Fibroblast of peridontal ligament (primary cell): ENCODE results near the gene SLC37A3.
"Not testable (repeated sequence)": the region's sequence is repeated elsewhere in the genome, so short reads cannot be mapped to it uniquely, and the experiment has no call there.

Experiments used
- DNase-seq: peaks from one replicate; pipeline ENCODE4 v3.0.0-alpha.2; 2010; ENCODE audit errors: extremely low read depth

The SLC37A3 gene

GRCh38 chr7:140348161-140348849 lies 50.0 kb downstream of the SLC37A3 start:
- peak; percentile 7 for DNase-seq

- DNase-seq = no peak
Observed at GRCh38 chr7:140347218-140347617, 51.1 kb downstream of the SLC37A3 start.

DNA sequence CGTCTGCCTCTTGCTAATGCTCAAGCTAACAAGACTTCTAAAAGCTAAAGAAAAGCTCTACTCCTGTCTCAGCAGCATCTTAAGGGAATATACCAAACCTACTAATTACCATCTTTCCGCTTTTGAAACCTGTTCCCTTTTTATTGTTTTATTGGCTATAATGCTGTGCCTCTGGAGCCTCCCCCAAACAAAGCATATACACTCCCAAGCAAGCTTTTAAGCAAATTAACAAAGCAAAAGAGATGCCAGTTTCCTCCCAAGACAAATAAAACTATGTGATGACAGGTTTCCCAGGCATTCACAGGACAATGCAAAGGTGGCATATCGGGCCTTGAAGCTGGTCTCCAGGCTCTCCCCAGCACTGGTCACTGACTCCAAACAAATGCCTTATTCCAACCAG lies 52.9 kb downstream of the SLC37A3 start:
- no peak for DNase-seq

- peak; percentile 12 for DNase-seq
Observed at GRCh38 chr7:140342727-140343514, 55.4 kb downstream of the SLC37A3 start.

DNA sequence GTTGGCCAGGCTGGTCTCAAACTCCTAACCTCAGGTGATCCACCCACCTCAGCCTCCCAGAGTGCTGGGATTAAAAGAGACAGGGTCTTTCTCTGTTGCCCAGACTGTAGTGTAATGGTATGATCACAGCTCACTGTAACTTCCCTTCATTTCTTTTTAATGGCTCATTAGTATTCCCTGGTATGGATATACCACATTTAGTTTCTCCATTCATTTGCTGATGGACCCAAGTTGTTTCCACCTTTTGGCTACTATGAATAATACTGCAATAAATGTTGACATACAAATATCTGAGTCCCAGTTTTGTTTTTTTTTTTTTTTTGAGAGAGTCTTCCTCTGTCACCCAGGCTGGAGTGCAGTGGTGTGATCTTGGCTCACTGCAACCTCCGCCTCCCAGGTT lies 59.4 kb downstream of the SLC37A3 start:
- DNase-seq = not testable (repeated sequence)

DNA sequence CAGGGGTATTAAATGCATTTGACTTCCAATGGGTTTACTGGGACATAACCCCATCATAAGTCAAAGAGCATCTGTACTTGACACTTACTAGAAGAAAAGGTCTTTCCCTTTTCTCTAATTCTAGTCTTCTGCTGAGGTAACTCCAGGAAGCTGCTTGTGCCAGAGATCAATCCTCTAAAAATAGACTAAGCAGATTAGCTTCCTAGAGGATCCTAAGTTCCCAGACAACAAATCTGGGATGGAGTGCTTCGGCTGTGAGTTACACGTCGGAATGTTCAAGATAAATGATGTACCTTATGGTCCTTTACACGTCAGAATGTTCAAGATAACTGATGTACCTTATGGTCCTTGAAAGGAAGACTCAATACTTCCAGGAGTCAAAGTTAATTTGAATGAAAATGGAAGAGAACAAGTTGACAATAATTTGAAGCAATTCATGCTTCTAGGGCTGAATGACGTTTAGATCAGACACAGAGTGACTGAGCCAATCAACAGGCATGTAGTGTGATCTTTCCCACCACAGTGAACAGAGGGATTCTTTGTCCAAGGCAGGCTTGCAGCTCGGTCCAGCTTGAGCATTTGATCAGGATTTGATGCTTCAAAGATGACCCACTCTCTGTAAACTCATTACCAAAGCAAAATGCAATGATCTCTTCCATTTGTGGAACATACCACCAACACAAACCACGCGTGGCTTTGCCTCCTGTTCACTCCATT lies 63.8 kb downstream of the SLC37A3 start:
- no peak for DNase-seq

DNA sequence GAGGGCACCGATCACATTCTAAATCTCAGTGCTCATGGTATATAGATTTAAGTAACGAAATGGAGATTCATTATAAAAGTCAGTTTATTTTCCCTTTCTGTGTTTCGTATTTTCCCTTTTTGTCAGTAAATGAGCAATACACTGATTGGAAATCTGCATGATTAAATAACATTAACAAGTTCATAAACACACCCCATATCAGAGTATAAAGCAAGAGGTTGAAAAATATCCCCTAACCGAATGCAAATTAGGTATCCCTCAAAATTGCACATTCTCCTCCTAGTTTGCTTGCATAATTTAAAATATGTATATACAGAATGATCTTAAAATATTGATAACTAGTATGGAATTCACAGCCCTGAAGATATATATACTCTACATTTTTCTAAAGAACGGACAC lies 64.6 kb downstream of the SLC37A3 start:
- DNase-seq = no peak

DNA sequence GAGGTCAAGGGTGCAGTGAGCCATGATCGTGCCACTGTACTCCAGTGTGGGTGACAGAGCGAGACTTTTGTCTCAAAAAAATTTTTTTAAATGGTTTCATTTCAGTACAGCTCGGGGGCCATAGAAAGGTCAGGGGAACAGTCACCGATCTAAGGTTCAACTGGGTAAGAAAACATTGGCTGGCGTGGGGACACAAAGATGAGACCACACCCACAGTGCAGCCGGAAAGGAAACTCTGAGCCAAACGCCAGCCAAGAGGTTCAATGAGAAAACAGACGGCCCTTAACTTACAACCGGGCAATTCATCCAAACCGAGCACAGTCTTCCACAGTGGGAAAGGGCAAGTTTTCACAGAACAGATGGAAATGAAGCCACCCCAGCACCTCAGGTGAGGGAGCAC lies 65.1 kb downstream of the SLC37A3 start:
- DNase-seq = no peak

DNA sequence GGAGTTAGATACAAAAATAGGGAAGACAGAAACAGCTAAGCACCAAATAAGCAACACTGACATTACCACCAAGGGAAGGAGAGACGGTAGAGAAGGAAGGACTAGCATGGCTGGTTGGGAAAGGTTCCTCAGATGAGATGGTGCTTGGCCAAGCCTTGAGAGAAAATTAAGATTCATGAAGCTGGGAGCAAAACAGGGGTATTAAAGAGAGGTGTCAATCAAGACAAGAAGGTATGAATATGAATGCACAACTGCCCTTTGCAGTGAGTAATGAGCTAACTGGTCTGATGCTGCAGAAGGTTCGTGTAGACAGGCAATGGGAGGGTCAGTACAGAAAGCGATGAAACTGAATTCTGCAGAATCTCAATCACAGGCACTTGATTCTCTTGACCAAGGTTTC lies 67.7 kb downstream of the SLC37A3 start:
- no peak for DNase-seq

GRCh38 chr7:140330128-140330527 lies 68.2 kb downstream of the SLC37A3 start:
- no peak for DNase-seq

DNA sequence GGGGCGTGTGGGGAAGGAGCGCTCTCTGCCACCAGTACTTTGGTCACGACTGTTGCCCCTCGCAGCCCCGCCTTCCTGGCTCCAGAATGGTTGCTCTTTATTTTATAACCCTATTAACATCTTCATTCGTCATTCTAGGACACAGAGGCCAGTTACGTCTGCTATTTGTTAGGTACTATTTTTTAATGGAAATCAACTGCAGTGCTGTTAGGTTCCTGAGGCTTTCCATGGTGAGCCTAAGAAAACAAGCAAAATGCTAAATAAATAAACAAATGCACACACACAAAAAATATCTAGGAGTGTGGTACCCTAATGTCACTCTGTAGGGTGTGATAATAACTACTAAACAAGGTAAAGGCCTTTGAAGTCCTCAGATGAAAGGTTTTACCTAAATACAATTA lies 71.1 kb downstream of the SLC37A3 start:
- no peak for DNase-seq

GRCh38 chr7:140326116-140326928 lies 72.0 kb downstream of the SLC37A3 start:
- peak; percentile 81 for DNase-seq

DNA sequence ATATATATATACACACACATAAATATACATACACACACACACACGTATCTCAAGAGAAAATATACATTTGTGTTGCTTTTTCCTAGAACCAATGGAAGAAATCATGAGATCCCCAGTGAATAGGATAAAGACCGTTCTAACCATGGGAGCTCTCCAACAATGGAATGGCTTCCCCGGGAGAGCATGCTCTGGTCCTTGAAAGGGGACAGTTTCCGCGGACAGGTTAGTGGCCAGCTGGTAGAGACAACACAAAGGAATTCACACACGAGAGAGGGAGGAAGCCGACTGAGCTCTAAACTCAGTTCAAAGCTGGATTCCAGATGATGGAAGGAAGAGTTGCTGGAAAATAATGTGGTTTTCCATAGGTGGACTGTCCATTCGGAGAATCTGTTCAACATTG lies 72.7 kb downstream of the SLC37A3 start:
- no peak for DNase-seq

DNA sequence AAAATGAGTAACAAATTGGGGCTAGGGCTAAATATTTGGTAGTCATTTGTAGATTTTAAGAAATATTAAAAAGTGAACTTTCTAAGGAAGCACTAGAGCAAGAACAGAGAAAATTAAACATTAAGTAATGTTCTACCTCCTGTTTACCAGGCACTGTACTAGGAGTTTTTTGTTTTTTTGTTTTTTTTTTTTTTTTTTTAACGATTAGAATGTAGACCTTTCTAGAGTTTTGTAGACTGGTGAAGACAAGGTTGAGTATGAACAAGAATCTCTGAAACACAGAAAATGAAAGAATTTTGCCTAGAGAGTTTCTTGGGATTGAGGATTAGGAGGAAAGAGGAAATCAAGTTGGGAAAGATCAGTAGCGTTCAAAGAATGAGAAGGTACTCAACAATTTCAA lies 73.6 kb downstream of the SLC37A3 start:
- no peak for DNase-seq

DNA sequence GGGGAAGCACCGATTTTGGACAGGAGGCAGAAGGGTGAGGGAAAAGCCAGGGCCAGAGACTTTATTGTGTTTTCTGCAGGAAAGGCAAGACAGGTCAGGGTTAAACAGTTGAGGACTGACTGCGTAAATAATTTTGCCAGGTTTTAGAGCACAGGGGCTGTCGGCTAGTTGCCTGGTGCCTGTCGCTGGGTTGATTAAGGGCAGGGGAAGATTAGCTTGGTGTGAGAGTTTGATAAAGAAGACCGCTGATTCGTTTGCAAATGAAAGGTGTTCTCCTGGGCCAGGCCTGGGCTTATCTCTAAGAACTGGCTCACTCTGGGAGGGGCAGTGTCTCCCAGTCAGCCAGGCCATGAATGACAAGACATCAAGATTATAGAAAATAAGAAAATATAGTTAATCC lies 75.6 kb downstream of the SLC37A3 start:
- no peak for DNase-seq

DNA sequence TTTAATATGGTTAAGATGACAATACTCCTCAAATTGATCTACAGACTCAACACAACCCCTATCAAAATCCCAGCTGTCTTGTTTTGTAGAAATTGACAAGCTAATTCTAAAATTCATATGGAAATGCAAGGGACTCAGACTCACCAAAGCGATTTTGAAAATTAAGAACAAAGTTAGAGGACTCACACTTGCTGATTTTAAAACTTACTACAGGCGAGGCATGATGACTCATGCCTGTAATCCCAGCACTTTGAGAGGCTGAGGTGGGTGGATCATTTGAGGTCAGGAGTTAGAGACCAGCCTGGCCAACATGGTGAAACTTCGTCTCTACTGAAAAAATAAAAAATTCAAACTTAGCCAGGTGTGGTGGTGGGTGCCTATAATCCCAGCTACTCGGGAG lies 78.3 kb downstream of the SLC37A3 start:
- not testable (repeated sequence) for DNase-seq

DNA sequence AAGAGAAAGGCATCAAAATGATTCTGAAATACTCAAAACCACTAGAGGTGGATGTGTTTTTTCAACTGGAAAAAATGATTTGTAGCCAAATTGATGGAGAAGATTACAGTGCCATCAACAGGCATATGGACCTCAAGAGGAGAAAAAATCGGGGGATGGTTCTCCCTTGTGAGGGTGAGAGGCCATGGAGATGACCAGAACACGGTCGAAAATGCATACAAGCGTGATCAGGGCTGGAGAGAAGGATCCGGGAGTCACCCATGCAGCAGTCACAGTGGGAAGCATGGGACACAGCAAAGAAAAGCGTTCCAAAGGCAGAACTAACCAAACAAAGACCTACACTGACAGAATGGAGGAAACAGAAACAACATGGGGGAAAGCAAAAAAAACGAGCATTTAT lies 80.3 kb downstream of the SLC37A3 start:
- DNase-seq = no peak

- no peak for DNase-seq
Observed at GRCh38 chr7:140317597-140317996, 80.7 kb downstream of the SLC37A3 start.

DNA sequence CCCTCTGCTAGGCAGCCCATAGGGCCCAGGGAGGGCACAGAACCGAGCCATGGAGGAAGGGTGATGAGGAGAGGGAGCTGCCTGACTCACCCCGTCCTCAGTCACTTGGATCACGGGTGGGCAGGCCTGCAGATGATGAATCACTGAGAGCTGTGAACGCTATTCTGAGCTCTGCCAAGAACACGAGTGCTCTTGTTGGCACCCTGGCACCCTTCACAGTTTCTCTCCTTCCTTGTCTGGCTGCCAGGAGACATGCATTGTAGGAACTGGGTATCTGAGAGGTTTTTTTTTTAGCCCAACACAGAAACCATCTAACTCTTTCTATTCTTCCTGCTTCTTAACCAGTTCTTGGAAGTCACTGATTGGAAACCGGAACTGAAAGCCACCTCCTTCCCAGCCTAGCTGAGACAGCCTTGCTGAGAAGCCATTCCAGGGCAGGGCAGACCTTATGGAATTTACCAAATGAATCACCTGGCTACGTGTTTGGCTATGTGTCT lies 82.1 kb downstream of the SLC37A3 start:
- DNase-seq = peak; percentile 83

DNA sequence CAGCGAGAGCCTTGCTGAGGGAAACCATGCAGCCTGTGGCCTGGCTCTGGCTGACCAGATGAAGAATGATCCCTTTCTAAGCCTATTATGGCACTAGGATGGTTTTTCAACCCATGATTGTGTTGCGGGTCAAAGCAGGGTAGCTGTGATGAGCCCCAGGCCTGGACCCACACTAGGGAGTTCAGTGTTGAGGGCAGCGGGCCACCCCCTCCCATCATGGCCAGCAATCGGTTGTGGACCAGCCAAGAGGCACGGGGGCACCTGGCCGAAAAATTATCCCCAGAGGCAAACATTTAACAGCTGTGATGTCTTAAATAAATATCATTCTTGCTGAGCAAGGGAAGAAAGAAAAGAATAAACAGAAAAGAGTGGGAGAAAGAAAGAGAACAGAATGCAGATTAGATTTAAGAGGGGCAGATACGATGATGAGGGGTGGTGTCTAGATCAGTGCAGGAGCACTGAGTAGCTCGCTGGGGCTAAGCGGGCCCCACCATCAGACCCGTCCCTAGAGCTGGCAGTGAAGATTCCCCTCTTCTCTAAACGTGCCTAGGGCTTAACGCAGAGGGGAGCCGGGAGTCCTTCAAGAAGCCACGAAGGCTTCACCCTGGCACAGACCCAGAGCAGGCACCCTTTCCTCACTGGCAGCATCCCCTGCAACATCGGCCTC lies 82.7 kb downstream of the SLC37A3 start:
- no peak for DNase-seq
